ENCODE measurements around the gene APIP. TPM values are rescaled to one million over a fixed set of nuclear protein-coding genes. Genes with fewer than 3 reads are reported as not detected.
"Not testable (repeated sequence)": the region's sequence is repeated elsewhere in the genome, so short reads cannot be mapped to it uniquely, and the experiment has no call there.

APIP gene
- total RNA-seq, 1 donor from 2014 or later, result 24.6 TPM

DNA sequence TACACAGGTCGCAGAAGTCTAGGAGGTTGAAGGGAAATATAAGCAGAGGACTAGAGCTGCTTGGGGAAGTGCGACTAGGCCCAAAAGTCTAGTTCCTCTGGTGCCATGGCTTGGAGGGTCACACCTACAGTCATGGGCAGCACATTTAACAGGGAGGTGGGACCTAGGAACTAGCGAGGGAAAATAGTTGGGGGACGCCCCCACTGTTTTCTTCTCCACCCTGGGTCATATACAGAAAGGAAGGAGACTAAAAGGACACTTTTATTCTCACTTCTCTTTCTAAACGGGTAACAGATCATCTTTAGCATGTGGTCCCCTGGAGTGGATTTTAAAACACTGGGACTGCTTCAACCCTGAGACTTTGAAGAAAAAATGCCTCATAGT, 16.6 kb downstream of the APIP start:
- intact Hi-C loops (cut with DNase I), result loop anchor here (5.0 kb wide), 1 partner anchor 387 kb away; the partner anchor contains the start of gene ELF5

GRCh38 chr11:34898474-34898873, 17.7 kb downstream of the APIP start:
- no peak for ATAC-seq
- intact Hi-C loops (cut with DNase I), result loop anchor here (5.0 kb wide), 1 partner anchor 386 kb away; the partner anchor contains the start of gene ELF5
- DNase-seq (ENCODE audit: missing footprints), result no peak

More for the DNA sequence above, 16.6 kb downstream of the APIP start:
- no peak for ATAC-seq
- DNase-seq (ENCODE audit: missing footprints), result no peak

DNA sequence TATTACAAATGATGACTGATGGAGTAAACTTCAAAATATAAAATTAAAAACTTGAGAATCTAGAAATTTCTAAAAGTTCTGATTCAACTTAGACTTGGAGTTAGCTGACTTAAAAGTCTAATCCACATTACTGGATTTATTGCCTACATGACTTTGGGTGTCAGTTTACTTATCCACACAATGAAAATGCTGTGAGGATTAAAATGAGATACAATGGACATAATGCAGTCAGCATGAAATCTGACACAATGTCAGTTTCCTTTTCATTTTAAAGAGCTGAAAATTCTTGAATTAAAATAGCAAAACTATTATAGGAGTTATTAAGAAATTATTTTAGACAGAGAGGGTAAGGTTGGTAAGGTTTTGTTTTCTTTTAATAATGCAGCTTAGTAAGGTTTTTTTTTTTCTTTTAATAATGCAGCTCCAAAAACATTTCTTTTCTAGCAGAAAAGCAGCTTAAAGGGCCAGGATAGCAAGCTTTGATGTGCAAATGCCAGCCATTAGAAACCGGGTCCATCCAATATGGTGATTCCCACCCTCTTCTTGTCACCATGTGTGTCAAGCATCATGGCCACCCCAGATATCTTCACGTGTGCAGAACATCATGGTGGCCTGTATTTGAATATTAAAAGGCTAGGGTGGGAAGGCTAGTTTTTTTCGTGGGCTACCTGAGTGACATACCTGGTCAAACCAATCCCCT, 18.9 kb downstream of the APIP start:
- DNase-seq (ENCODE audit: missing footprints), result no peak
- no peak for ATAC-seq
- intact Hi-C loops (cut with DNase I), result loop anchor here (5.0 kb wide), 1 partner anchor 385 kb away; the partner anchor contains the start of gene ELF5

DNA sequence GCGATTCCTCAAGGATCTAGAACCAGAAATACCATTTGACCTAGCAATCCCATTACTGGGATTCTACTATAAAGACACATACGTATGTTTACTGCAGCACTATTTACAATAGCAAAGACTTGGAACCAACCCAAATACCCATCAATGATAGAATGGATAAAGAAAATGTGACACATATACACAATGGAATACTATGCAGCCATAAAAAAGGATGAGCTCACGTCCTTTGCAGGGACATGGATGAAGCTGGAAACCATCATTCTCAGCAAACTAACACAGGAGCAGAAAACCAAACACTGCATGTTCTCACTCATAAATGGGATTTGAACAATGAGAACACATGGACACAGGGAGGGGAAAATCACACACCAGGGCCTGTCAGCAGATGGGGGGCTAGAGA, 20.0 kb downstream of the APIP start:
- intact Hi-C loops (cut with DNase I), result loop anchor here (5.0 kb wide), 1 partner anchor 384 kb away; the partner anchor contains the start of gene ELF5
- ATAC-seq; DNase-seq (ENCODE audit: missing footprints): not testable (repeated sequence)

GRCh38 chr11:34893416-34893815, 22.8 kb downstream of the APIP start:
- DNase-seq (ENCODE audit: missing footprints) (no peak), ATAC-seq (no peak)
- intact Hi-C loops (cut with DNase I), result no loop called here

- DNase-seq (ENCODE audit: missing footprints), result no peak
- no peak for ATAC-seq
- intact Hi-C loops (cut with DNase I), result loop anchor here (1.0 kb wide), 1 partner anchor 305 kb away; no protein-coding TSS in a partner anchor
Measured at GRCh38 chr11:34891611-34892010, 24.6 kb downstream of the APIP start.

DNA sequence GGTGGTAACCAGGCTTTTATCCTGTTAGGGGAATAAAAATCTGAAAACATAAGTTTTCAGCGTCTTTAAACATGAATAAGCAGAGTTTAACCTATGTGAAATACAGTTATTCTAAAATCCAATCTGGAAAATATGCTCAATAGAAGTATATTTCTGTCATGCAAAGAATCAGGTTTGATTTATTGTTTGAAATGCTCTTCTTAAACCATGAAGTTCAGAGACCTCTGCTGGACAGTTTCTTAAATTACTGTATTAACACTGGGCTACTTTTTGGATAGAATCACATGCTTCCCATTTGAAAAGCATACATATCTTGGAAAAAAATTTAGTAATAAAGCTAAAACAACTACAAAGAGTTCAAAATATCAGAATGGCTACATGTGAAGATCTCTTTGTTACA, 25.4 kb downstream of the APIP start:
- no peak for DNase-seq (ENCODE audit: missing footprints)
- intact Hi-C loops (cut with DNase I), result loop anchor here (1.0 kb wide), 1 partner anchor 305 kb away; no protein-coding TSS in a partner anchor
- no peak for ATAC-seq

- no peak for DNase-seq (ENCODE audit: missing footprints)
- no peak for ATAC-seq
- intact Hi-C loops (cut with DNase I), result no loop called here
Measured at GRCh38 chr11:34890089-34890488, 26.1 kb downstream of the APIP start.

- DNase-seq (ENCODE audit: missing footprints), result no peak
- ATAC-seq, result no peak
- intact Hi-C loops (cut with DNase I), result no loop called here
Measured at GRCh38 chr11:34887260-34887659, 28.9 kb downstream of the APIP start.

GRCh38 chr11:34886609-34887008, 29.6 kb downstream of the APIP start:
- ATAC-seq (no peak), DNase-seq (ENCODE audit: missing footprints) (no peak)
- intact Hi-C loops (cut with DNase I), result no loop called here

GRCh38 chr11:34881900-34882299, 34.3 kb downstream of the APIP start:
- no peak for ATAC-seq
- intact Hi-C loops (cut with DNase I), result no loop called here
- DNase-seq (ENCODE audit: missing footprints), result no peak

- no peak for ATAC-seq
- intact Hi-C loops (cut with DNase I), result no loop called here
Measured at GRCh38 chr11:34877375-34877975, 38.7 kb downstream of the APIP start.

DNA sequence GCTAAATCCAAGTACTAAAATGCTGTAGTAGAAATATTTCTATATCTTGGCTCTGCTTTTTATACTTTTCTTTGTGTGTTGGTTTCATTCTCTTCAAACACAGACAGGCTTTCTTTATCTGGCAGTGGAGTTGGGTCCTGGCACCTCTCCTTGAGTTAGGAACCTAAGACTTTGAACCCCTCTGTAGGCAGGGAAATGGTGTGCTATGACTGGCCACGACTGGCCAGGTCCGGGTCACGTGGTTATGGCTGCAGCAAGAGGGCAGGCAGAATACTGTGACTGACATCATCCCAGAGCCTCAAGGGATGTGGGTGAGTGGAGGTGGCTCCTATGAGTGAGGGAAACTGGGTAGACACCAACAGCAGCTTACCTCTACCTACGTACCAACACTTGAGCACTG, 42.0 kb downstream of the APIP start:
- ATAC-seq (no peak), DNase-seq (ENCODE audit: missing footprints) (no peak)
- intact Hi-C loops (cut with DNase I), result no loop called here

More at GRCh38 chr11:34877375-34877975, 38.7 kb downstream of the APIP start:
- DNase-seq (ENCODE audit: missing footprints), result no peak

GRCh38 chr11:34870548-34871196, 45.5 kb downstream of the APIP start:
- intact Hi-C loops (cut with DNase I), result no loop called here
- ATAC-seq, result no peak

DNA sequence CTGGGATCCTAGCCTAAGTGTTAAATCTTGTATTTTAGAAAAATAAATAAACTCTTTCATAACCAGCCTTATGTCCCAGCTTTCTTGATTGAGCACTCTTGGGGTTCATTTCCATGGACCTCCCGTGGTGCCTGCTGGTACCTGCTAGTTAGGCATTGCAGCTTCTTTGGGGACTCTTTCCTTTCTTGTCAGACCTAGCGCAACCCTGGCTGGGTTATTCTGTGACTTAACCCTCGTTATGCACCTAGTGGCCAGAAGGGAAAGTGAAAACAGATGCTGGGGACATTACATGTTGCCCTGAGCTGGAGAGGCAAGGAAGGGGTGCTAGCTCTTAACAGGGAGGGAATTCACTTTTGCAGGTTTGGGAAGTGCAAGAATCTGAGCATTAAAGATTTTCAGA, 46.8 kb downstream of the APIP start:
- DNase-seq (ENCODE audit: missing footprints), result no peak
- no peak for ATAC-seq
- intact Hi-C loops (cut with DNase I), result no loop called here

More at GRCh38 chr11:34870548-34871196, 45.5 kb downstream of the APIP start:
- no peak for DNase-seq (ENCODE audit: missing footprints)

- intact Hi-C loops (cut with DNase I), result no loop called here
- no peak for ATAC-seq
- DNase-seq (ENCODE audit: missing footprints), result no peak
Measured at GRCh38 chr11:34866375-34866774, 49.8 kb downstream of the APIP start.

GRCh38 chr11:34865261-34865660, 50.9 kb downstream of the APIP start:
- ATAC-seq, result no peak
- intact Hi-C loops (cut with DNase I), result no loop called here
- DNase-seq (ENCODE audit: missing footprints), result no peak

- ATAC-seq, result no peak
- DNase-seq (ENCODE audit: missing footprints), result no peak
- intact Hi-C loops (cut with DNase I), result no loop called here
Measured at GRCh38 chr11:34864424-34864823, 51.8 kb downstream of the APIP start.

DNA sequence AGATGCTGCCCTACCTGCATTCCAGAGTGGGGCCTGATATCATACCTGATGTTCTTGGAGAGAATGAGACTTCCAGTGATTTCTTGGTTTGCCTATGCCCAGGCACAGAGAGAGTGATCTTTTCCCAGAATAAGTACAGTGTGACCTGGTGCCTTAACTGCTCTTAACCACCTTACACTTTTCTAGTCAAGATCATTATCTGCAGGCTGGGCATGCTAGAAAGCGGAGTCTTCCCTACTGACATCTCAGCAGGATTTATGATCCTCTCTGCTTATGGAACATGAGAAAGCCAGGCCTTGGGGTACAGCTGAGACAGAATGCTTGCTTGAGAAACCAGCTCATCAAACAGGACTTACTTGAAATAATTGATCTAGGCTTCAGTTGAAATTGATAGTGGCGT, 53.1 kb downstream of the APIP start:
- ATAC-seq (no peak), DNase-seq (ENCODE audit: missing footprints) (no peak)
- intact Hi-C loops (cut with DNase I), result no loop called here

- no peak for ATAC-seq
- DNase-seq (ENCODE audit: missing footprints), result no peak
- intact Hi-C loops (cut with DNase I), result no loop called here
Measured at GRCh38 chr11:34860518-34860917, 55.7 kb downstream of the APIP start.
